GM12878 (cell line): ENCODE data around the gene AGBL1. TPM values are rescaled to one million over a fixed set of nuclear protein-coding genes. Genes with fewer than 3 reads are reported as not detected.

ENCODE experiments used
- ATAC-seq: fragments of 200-7000 bp; cut with Tn5 transposase; 3 replicates; pipeline ENCODE4 v1.9.1; 2020; ENCODE audit warnings: mild to moderate bottlenecking, moderate library complexity
- BruUV-seq: library from RNA; stranded (reverse); fragments of 400-500 nt; replicated peaks from 2 replicates; lab custom pipeline; 2021; lab: Mats Ljungman, UMichigan
- CTCF ChIA-PET: fragments of 300-600 bp; sonication (Branson Sonifier 250); formaldehyde crosslinking; extraction: SDS; loops from one replicate; lab custom pipeline; 2021; ENCODE audit warnings: inconsistent platforms; lab: Yijun Ruan, JAX
- POLR2A ChIA-PET: fragments of 350-600 bp; formaldehyde crosslinking; extraction: SDS; loops from one replicate; lab custom pipeline; 2021; ENCODE audit warnings: inconsistent platforms; lab: Charles Lee
- RAD21 ChIA-PET: fragments of 300-600 bp; sonication (Branson Sonifier 250); formaldehyde crosslinking; loops from one replicate; lab custom pipeline; 2023; ENCODE audit warnings: antibody characterized with exemption; ENCODE audit not compliant: unreplicated experiment; lab: Charles Lee
- SMC1A ChIA-PET: fragments of 300-600 bp; sonication (Branson Sonifier 250); formaldehyde crosslinking; loops from one replicate; lab custom pipeline; 2023; ENCODE audit not compliant: unreplicated experiment, uncharacterized antibody; lab: Charles Lee
- DNase-seq: peaks from one replicate; pipeline ENCODE4 v3.0.0-alpha.2; 2011; ENCODE audit warnings: low read depth, low spot score
- FAIRE-seq: peaks from 3 replicates; lab custom pipeline; 2011; peaks lifted over from hg19 to GRCh38; lab: Jason Lieb, UNC
- H2AFZ ChIP-seq: 2 replicates; pipeline ENCODE4 v1.6.0; 2011; ENCODE audit warnings: low read depth, low read length, control low read depth; ENCODE audit not compliant: control insufficient read depth
- H3K27ac ChIP-seq: 2 replicates; pipeline ENCODE4 v1.5.1; 2011; ENCODE audit warnings: control low read depth; ENCODE audit not compliant: control insufficient read depth, insufficient read depth
- H3K27me3 ChIP-seq, 2 experiments: replicated peaks in 1 of 2; 2 replicates each; pipeline versions ENCODE4 v1.6.0 to v1.6.1; 2011; ENCODE audit warnings: low read length in 1 of 2; ENCODE audit not compliant: control insufficient read depth in 2 of 2, insufficient read depth in 2 of 2
- H3K36me3 ChIP-seq, 2 experiments: 2 replicates each; pipeline ENCODE4 v1.5.1; 2011; ENCODE audit warnings: low read length in 1 of 2; ENCODE audit not compliant: control insufficient read depth in 2 of 2, insufficient read depth in 2 of 2
- H3K4me1 ChIP-seq: 2 replicates; pipeline ENCODE4 v1.6.1; 2011; ENCODE audit warnings: mild to moderate bottlenecking, low read length, moderate library complexity, mixed read lengths; ENCODE audit not compliant: control insufficient read depth, insufficient read depth
- H3K4me2 ChIP-seq: 2 replicates; pipeline ENCODE4 v1.6.0; 2011; ENCODE audit warnings: control low read depth; ENCODE audit not compliant: control insufficient read depth, insufficient read depth
- H3K4me3 ChIP-seq: fragments of 200-600 bp; sonication (generic); 2 replicates; pipeline ENCODE4 v1.5.1; 2016
- H3K79me2 ChIP-seq: 2 replicates; pipeline ENCODE4 v1.6.0; 2011; ENCODE audit warnings: low read length; ENCODE audit not compliant: control insufficient read depth, insufficient read depth
- H3K9ac ChIP-seq: 2 replicates; pipeline ENCODE4 v1.8.0; 2011; ENCODE audit warnings: low read length, control low read depth, mixed read lengths; ENCODE audit not compliant: control insufficient read depth, insufficient read depth
- H3K9me3 ChIP-seq: replicated peaks from 3 replicates; pipeline ENCODE4 v1.5.1; 2011; ENCODE audit warnings: mild to moderate bottlenecking, low read length; ENCODE audit not compliant: control insufficient read depth, insufficient read depth
- H4K20me1 ChIP-seq: 2 replicates; pipeline ENCODE4 v1.6.0; 2011; ENCODE audit not compliant: control insufficient read depth, insufficient read depth
- KLF5 ChIP-seq: fragments of 450-650 bp; IDR thresholded peaks from 2 replicates; pipeline ENCODE4 v1.6.1; 2014; ENCODE audit warnings: mild to moderate bottlenecking; ENCODE audit not compliant: partially characterized antibody
- MEF2B ChIP-seq: fragments of 450-650 bp; IDR thresholded peaks from 2 replicates; pipeline ENCODE4 v1.6.1; 2018; ENCODE audit warnings: mild to moderate bottlenecking, moderate library complexity; ENCODE audit not compliant: partially characterized antibody, poor library complexity, severe bottlenecking
- MTA3 ChIP-seq: IDR thresholded peaks from 2 replicates; pipeline ENCODE4 v1.6.1; 2012; ENCODE audit warnings: low read length, inconsistent platforms, borderline replicate concordance
- SUZ12 ChIP-seq: fragments of 200-600 bp; sonication (generic); IDR thresholded peaks from one replicate; pipeline ENCODE4 v1.6.1; 2018; ENCODE audit warnings: antibody characterized with exemption, mild to moderate bottlenecking; ENCODE audit not compliant: unreplicated experiment
- ZNF687 ChIP-seq: fragments of 450-650 bp; IDR thresholded peaks from 2 replicates; pipeline ENCODE4 v1.6.1; 2017; ENCODE audit warnings: mild to moderate bottlenecking, moderate library complexity
- WGBS: methylation state at CpG from one replicate; pipeline ENCODE4 v1.1.6; 2016; ENCODE audit warnings: low lambda C conversion rate; ENCODE audit not compliant: insufficient replicate concordance, insufficient coverage; ENCODE audit errors: missing lambda C conversion rate; 5-methylcytosine and 5-hydroxymethylcytosine counted together
- in situ Hi-C: fragments of 300-500 bp; cut with MboI; formaldehyde crosslinking; loops from 9 replicates; pipeline ENCODE4 v1.14.3; 2018; ENCODE audit warnings: mixed read lengths
- intact Hi-C: fragments of 100-400 bp; cut with micrococcal nuclease; formaldehyde crosslinking; loops from one replicate; pipeline ENCODE4 v1.14.2; 2022; ENCODE audit not compliant: unreplicated experiment
- polyA plus RNA-seq, 11 experiments: library from polyadenylated mRNA; depleted of rRNA in 4 of 11; unstranded in 6 of 11; stranded (reverse) in 5 of 11; fragments of >200 nt; fragmentation: Nextera tagmentation in 4 of 11; fragmentation: Illumina TruSeq in 1 of 11; extraction: Ambion mirVana in 4 of 11; extraction: Trizol in 1 of 11; gene quantifications; 1 replicate in 1 of 11; 2 replicates in 10 of 11; pipeline versions ENCODE4 v1.2.1 to v1.2.3, GENCODE V29; 2011 to 2016; ENCODE audit warnings: inconsistent platforms in 2 of 11, missing spikeins in 2 of 11, low read depth in 1 of 11
- total RNA-seq, 4 experiments: library from RNA; depleted of rRNA in 3 of 4; stranded (reverse); fragments of >200 nt in 3 of 4; fragmentation: Illumina TruSeq in 1 of 4; extraction: Trizol in 1 of 4; gene quantifications; 2 replicates each; pipeline versions ENCODE4 v1.2.1 to v1.2.3, GENCODE V29; 2013 to 2021

AGBL1 gene
- total and polyA plus RNA-seq, 10 of the 15 experiments (the other 5 are each of a cell fraction or from before 2014, with no cell fraction given): not detected

- no peaks in the 10 kb centered on the region for H3K36me3 ChIP-seq
- ChIA-PET RAD21 (no interaction called here), POLR2A (no interaction called here), CTCF (no interaction called here), SMC1A (interaction anchor here (0.6 kb wide), 1 partner anchor 261 kb away, joined by 5 read pairs; no protein-coding TSS in a partner anchor)
- no TSS peak for BruUV-seq
- H3K4me1 ChIP-seq: no peaks in the 10 kb centered on the region
- no peak overlapping the region for H3K4me2 ChIP-seq
- no peak for FAIRE-seq
- no peak for ATAC-seq
- no peaks in the 10 kb centered on the region for H3K9me3 ChIP-seq
- H4K20me1 ChIP-seq: no peaks in the 10 kb centered on the region
- no peaks in the 10 kb centered on the region for H3K79me2 ChIP-seq
- in situ Hi-C loops: no loop called here
- DNase-seq: no peak
- H3K4me3 ChIP-seq: no peak overlapping the region
- H2AFZ ChIP-seq: no peak overlapping the region
- intact Hi-C loops: no loop called here
- no peak overlapping the region for H3K27ac ChIP-seq
- 19% methylated on average over 5 of the region's 5 CpGs for WGBS
- TF ChIP-seq MTA3: no peak
- TF ChIP-seq MEF2B: no peak
- no peak for TF ChIP-seq KLF5
- TF ChIP-seq SUZ12: no peak
- no peak for TF ChIP-seq ZNF687
- no peaks in the 10 kb centered on the region for H3K27me3 ChIP-seq
- H3K9ac ChIP-seq: no peak overlapping the region
Observed at GRCh38 chr15:86849136-86849535, 769.5 kb downstream of the AGBL1 start.
